HepG2 (cell line): ENCODE data around the gene NUAK2. TPM values are rescaled to one million over a fixed set of nuclear protein-coding genes. Genes with fewer than 3 reads are reported as not detected.

Experiments used
- AKAP8 ChIP-seq: sonication (generic); formaldehyde crosslinking; IDR thresholded peaks from 2 replicates; pipeline ENCODE4 v1.5.1; 2020; ENCODE audit warnings: mild to moderate bottlenecking, missing genetic modification reagents
- ATM ChIP-seq: fragments of 450-650 bp; IDR thresholded peaks from 2 replicates; pipeline ENCODE4 v1.7.1; 2017; ENCODE audit warnings: mild to moderate bottlenecking, borderline replicate concordance
- EP300 ChIP-seq, 3 experiments: sonication (generic) in 1 of 3; formaldehyde crosslinking in 1 of 3; IDR thresholded peaks; 2 replicates each; pipeline versions ENCODE4 v1.5.1 to v1.6.1; 2011 to 2020; ENCODE audit warnings: low read depth in 2 of 3, low read length in 2 of 3, borderline replicate concordance in 1 of 3, improper control_type of control experiment in 1 of 3, mild to moderate bottlenecking in 1 of 3, missing genetic modification reagents in 1 of 3, moderate library complexity in 1 of 3
- FOXA1 ChIP-seq, 2 experiments: fragments of 450-650 bp in 1 of 2; sonication (generic) in 1 of 2; formaldehyde crosslinking in 1 of 2; IDR thresholded peaks; 2 replicates each; pipeline versions ENCODE4 v1.4.0 to v1.6.1; 2016 to 2020; ENCODE audit warnings: missing genetic modification reagents in 1 of 2
- KDM5A ChIP-seq: fragments of 200-600 bp; sonication (generic); IDR thresholded peaks from 2 replicates; pipeline ENCODE4 v1.7.0; 2018; ENCODE audit warnings: antibody characterized with exemption, mild to moderate bottlenecking, low read length, borderline replicate concordance
- KLF6 ChIP-seq: IDR thresholded peaks from 2 replicates; pipeline ENCODE4 v1.8.0; 2016; ENCODE audit warnings: missing biosample characterization, missing genetic modification reagents
- LCORL ChIP-seq, 2 experiments: fragments of 450-650 bp in 1 of 2; sonication (generic) in 1 of 2; formaldehyde crosslinking in 1 of 2; IDR thresholded peaks; 2 replicates each; pipeline versions ENCODE4 v1.5.0 to v1.6.1; 2017 to 2020; ENCODE audit warnings: antibody characterized with exemption in 1 of 2, missing genetic modification reagents in 1 of 2
- MIER3 ChIP-seq: IDR thresholded peaks from 2 replicates; pipeline ENCODE4 v1.6.1; 2016; ENCODE audit warnings: missing compliant biosample characterization, borderline replicate concordance
- MZF1 ChIP-seq: sonication (generic); formaldehyde crosslinking; IDR thresholded peaks from 2 replicates; pipeline ENCODE4 v1.8.1; 2023; ENCODE audit warnings: mild to moderate bottlenecking, missing genetic modification reagents, borderline replicate concordance
- NCOA2 ChIP-seq: sonication (generic); formaldehyde crosslinking; IDR thresholded peaks from 2 replicates; pipeline ENCODE4 v1.8.0; 2022; ENCODE audit warnings: inconsistent platforms
- PRDM4 ChIP-seq: sonication (generic); formaldehyde crosslinking; IDR thresholded peaks from 2 replicates; pipeline ENCODE4 v1.9.0; 2021; ENCODE audit warnings: missing genetic modification reagents, borderline replicate concordance
- RBFOX2 ChIP-seq: fragments of 200-400 bp; formaldehyde crosslinking; IDR thresholded peaks from 2 replicates; pipeline ENCODE4 v1.6.1; 2017; ENCODE audit warnings: low read depth, mild to moderate bottlenecking, low read length
- RFX3 ChIP-seq: IDR thresholded peaks from 2 replicates; pipeline ENCODE4 v1.6.1; 2016; ENCODE audit warnings: missing biosample characterization, missing genetic modification reagents
- SOX13 ChIP-seq, 3 experiments: fragments of 450-650 bp in 1 of 3; sonication (generic) in 1 of 3; formaldehyde crosslinking in 1 of 3; IDR thresholded peaks in 2 of 3; conservative IDR thresholded peaks in 1 of 3; 2 replicates each; pipeline versions ENCODE4 v1.5.0 to v1.6.1; 2016 to 2020; ENCODE audit warnings: antibody characterized with exemption in 1 of 3, mild to moderate bottlenecking in 1 of 3, missing compliant biosample characterization in 1 of 3, missing genetic modification reagents in 1 of 3, moderate library complexity in 1 of 3
- TBP ChIP-seq: sonication (generic); formaldehyde crosslinking; IDR thresholded peaks from 2 replicates; pipeline ENCODE4 v1.5.0; 2020; ENCODE audit warnings: missing genetic modification reagents
- TEAD3 ChIP-seq: optimal IDR thresholded peaks from 2 replicates; pipeline ENCODE3; 2016; ENCODE audit warnings: borderline replicate concordance
- ZNF205 ChIP-seq: IDR thresholded peaks from 2 replicates; pipeline ENCODE4 v1.6.1; 2018; ENCODE audit warnings: missing biosample characterization, missing genetic modification reagents
- ZNF512 ChIP-seq: sonication (generic); formaldehyde crosslinking; IDR thresholded peaks from 2 replicates; pipeline ENCODE4 v1.4.0; 2020; ENCODE audit warnings: mild to moderate bottlenecking, missing genetic modification reagents
- ZNF580 ChIP-seq: IDR thresholded peaks from 2 replicates; pipeline ENCODE4 v1.6.1; 2016; ENCODE audit warnings: low read depth, borderline replicate concordance
- ZNF772 ChIP-seq: sonication (generic); formaldehyde crosslinking; IDR thresholded peaks from 2 replicates; pipeline ENCODE4 v1.5.0; 2020; ENCODE audit warnings: mild to moderate bottlenecking, missing genetic modification reagents
- polyA plus RNA-seq, 8 experiments: library from polyadenylated mRNA; depleted of rRNA in 3 of 8; stranded (reverse) in 7 of 8; unstranded in 1 of 8; fragments of >200 nt; fragmentation: Illumina TruSeq in 4 of 8; extraction: Trizol in 4 of 8; gene quantifications; 2 replicates each; pipeline versions ENCODE4 v1.2.1 to v1.2.3, GENCODE V29; 2011 to 2016; ENCODE audit warnings: low read depth in 4 of 8, missing spikeins in 1 of 8, mixed read lengths in 1 of 8; ENCODE audit not compliant: insufficient read depth in 1 of 8
- total RNA-seq, 5 experiments: library from RNA; depleted of rRNA; stranded (reverse); fragments of >200 nt; fragmentation: Illumina TruSeq; extraction: Trizol; gene quantifications; 2 replicates each; pipeline ENCODE4 v1.2.3, GENCODE V29; 2016; ENCODE audit warnings: low read depth in 1 of 5
- TF ChIP-seq, protein P1 (sequence below): sonication (generic); formaldehyde crosslinking; conservative IDR thresholded peaks from 2 replicates; pipeline ENCODE4 v1.8.1; 2023; ENCODE audit warnings: missing genetic modification reagents

NUAK2 gene
- total and polyA plus RNA-seq, 2 of the 13 experiments (the other 11 are each of a cell fraction or from before 2014, with no cell fraction given): 0.75 to 1.1 TPM

- TF ChIP-seq SOX13 (IDR thresholded peaks at IDR 0.05) (no peak), SOX13 (CRISPR knock-in tag; conservative IDR thresholded peaks at IDR 0.05 in 1 of 2, IDR thresholded peaks at IDR 0.05 in 1 of 2) (peak in 1 of 2 experiments; percentile 37; a peak in 1 of 4 replicates), PRDM4 (no peak), MZF1 (CRISPR knock-in tag) (no peak), RFX3 (peak; percentile 38; the same call in 1 of the 2 replicates), EP300 (IDR thresholded peaks at IDR 0.05; ENCODE audit: low read depth in 2 of 2, low read length in 2 of 2) (no peak), EP300 (CRISPR knock-in tag; IDR thresholded peaks at IDR 0.05; ENCODE audit: borderline replicate concordance) (0 out of 2 replicates have a peak, but pooled peaks have one; percentile 25), RBFOX2 (peak; percentile 24; the same call in 1 of the 2 replicates), TEAD3 (CRISPR knock-in tag) (no peak), NCOA2 (CRISPR knock-in tag) (peak; percentile 65; the same call in 1 of the 2 replicates), KLF6 (CRISPR knock-in tag) (no peak), MIER3 (no peak), LCORL (IDR thresholded peaks at IDR 0.05) (no peak), LCORL (CRISPR knock-in tag; IDR thresholded peaks at IDR 0.05) (0 out of 2 replicates have a peak, but pooled peaks have one; percentile 26), TBP (CRISPR knock-in tag) (no peak), ATM (no peak), ZNF512 (CRISPR knock-in tag) (no peak), AKAP8 (CRISPR knock-in tag) (no peak), FOXA1 (IDR thresholded peaks at IDR 0.05) (no peak), FOXA1 (CRISPR knock-in tag; IDR thresholded peaks at IDR 0.05) (peak; percentile 29; the same call in 1 of the 2 replicates), ZNF205 (CRISPR knock-in tag) (no peak), KDM5A (no peak), ZNF772 (CRISPR knock-in tag) (no peak), ZNF580 (CRISPR knock-in tag) (no peak)
- TF ChIP-seq, protein P1, sequence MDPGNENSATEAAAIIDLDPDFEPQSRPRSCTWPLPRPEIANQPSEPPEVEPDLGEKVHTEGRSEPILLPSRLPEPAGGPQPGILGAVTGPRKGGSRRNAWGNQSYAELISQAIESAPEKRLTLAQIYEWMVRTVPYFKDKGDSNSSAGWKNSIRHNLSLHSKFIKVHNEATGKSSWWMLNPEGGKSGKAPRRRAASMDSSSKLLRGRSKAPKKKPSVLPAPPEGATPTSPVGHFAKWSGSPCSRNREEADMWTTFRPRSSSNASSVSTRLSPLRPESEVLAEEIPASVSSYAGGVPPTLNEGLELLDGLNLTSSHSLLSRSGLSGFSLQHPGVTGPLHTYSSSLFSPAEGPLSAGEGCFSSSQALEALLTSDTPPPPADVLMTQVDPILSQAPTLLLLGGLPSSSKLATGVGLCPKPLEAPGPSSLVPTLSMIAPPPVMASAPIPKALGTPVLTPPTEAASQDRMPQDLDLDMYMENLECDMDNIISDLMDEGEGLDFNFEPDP (CRISPR knock-in tag): no peak
Measured at GRCh38 chr1:205319081-205320018, 2.2 kb downstream of the NUAK2 start (continued).
